HG03095 (cell line): ENCODE measurements around the gene SCARB1.
A peak's percentile ranks its signal among the peaks of the same experiment; 100 is the strongest.

Source experiments
- ATAC-seq: cut with Tn5 transposase; IDR thresholded peaks from one replicate; pipeline ENCODE4 v1.9.1; 2021; ENCODE audit warnings: moderate library complexity; ENCODE audit not compliant: unreplicated experiment

SCARB1 gene

DNA sequence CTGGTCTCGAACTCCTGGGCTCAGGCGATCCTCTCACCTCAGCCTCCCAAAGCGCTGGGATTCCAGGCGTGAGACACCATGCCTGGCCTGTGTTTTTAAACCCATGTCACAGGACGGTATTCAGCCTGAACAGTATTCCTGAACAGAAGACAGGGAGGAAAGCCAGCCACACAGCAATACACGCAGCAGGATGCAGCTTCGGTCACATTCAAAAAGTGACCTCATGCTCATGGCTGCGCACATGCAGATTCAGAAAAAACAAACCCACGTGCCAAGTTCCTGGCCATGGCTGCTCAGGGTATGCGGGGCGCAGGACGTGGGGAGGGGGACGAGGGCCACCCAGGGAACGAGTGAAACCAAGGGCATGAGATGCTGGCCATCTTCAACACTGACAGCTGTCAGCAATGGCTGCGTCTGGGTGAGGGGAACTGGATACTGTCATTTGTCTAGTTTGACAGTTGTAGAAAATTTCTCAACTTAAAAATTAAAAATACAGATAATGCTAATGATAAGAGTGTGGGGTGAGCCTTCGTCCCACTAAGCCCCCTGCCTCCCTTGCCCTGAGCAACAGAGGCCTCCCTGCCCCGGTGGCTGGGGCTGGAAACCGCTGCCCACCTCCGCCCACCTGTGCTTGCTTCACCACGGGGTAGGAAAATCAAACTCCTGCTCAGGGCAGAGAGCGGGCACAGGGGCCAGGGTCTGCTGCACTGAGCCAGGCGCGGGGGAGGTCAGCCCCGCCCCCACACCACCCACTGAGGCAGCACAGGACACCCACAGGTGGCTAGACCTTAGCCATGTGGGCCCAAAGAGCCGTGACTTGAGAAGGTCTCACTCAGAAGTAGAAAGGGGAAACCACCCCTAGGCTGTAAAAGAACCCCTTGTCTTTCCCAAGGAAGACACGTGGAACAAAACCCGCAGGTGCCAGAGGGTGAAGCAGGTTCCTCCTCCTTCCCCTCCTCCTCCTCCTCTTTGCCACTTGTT, 84.2 kb downstream of the SCARB1 start:
- peak; percentile 50 for ATAC-seq

DNA sequence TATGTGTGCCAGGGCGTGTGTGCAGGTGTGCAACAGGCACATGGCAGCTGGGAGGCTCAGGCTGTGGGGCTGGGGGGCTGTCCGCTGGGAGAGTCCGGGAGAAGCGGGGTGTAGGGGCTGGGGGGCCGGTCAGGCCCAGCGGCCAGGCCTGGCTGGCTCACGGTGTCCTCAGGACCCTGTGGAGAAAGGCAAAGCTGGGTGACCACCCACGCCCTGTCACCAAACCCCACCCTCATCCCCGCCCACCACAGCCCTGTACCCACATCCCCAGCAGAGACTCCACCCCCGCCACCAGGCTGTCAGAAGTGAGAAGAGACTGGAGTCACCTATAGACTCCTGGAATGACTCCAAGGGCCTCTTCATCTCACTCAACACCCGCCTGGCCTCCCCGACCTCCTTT, 85.3 kb downstream of the SCARB1 start:
- no peak for ATAC-seq

DNA sequence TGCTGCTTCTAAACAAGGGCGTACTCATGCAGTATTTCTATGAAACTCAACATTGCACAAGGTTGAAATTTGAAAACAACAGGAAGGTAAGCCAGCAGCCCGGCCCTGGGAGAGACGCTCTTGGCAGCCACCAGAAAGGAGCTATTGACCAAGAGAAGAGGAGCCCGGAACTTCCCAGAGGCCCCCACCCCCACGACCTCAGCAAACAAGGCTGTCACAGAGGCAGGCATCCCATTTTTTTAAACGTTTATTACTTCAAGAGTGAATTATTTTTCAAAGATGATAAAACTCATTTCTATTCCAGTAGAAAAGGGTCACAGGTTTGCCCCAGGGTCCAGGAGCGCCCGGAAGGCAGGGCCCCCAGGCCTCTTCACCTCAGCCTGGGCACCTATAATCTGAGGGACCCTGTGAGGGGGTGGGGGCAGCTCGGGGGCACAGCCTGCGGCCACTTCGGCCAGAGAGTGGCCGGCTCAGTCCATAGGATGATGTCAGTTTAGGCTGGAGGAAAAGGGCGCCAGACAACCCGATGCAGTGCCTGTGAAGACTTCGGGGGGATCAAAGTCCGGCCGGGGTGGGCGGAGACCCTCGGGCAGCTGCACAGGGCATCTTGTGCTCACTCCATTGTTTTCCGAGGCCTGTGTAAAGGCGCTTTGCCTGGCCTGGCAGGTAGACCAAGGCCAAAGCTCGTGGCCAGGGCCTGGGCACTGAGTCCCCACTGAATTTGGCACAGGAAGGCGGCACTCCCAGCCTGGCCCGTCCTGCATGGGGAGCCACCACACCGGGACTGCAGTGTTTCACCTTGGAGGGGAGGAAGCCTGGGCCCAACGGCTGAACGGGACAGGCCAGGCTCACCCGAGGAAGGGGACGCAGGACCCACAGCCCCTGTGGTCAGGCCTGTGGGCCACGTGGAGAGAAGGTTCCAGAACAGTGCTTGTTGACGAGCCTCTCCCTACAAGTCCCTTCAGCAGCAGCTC, 86.0 kb downstream of the SCARB1 start:
- no peak for ATAC-seq

DNA sequence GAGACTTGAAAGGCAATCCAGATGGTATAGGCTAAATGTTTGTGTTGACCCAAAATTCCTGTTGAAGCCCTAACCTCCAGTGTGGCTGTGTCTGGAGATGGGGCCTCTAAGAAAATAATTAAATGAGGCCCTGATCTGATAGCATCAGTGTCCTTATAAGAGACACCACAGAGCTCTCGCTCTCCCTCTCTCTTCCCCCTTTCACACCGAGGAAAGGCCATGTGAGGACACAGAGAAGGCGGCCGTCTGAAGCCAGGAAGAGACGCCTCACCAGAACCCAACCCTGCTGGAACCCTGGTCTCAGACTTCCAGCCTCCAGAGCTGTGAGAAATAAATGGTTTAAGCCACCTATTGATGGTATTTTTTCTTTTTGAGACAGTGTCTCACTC, 87.5 kb downstream of the SCARB1 start:
- ATAC-seq = no peak

DNA sequence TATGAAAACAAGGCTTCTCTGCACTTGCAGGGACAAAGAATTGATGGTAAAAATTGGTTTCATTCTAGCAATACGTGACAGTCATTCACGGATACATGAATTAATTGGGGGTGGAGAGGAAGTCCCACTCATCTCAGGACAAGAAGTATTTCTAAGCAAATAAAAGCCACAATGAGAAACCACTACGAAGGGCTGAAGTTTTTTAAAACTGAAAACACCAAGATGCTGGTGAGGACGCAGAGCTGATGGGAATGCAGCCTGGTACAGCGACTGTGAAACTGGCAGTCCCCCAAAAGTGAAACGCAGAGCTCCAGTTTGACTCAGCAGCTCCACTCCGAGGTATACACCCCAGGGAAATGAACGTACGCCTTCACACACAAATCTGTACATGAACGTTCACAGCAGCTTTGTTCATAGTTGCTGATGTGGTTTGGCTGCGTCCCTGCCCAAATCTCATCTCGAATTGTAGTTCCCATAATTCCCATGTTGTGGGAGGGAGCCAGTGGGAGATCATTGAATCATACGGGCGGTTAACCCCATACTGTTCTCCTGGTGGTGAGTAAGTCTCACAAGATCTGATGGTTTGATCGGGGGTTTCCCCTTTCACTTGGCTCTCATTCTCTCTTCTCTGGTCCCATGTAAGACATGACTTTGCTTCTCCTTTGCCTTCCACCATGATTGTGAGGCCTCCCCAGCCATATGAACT, 89.0 kb downstream of the SCARB1 start:
- ATAC-seq = peak; percentile 79

DNA sequence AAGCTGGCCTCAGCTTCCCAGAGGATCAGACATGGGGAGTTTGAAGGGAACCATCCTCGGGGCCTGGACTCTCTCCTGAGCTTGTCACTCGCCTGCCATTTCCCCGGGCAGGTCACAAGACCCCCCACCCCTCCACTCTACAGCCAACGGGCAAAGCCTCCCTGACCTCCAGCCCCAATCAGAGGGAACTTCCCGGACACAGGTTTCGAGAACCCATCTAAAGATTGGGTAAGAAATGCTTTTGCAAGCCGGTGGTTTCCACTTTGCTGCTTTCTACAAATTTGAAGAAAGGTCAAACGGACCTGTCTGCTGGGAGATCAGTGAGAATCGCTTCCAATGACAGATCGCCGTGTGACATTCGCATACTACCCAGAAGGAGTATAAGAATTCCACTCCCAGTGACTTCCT, 89.6 kb downstream of the SCARB1 start:
- peak; percentile 26 for ATAC-seq

DNA sequence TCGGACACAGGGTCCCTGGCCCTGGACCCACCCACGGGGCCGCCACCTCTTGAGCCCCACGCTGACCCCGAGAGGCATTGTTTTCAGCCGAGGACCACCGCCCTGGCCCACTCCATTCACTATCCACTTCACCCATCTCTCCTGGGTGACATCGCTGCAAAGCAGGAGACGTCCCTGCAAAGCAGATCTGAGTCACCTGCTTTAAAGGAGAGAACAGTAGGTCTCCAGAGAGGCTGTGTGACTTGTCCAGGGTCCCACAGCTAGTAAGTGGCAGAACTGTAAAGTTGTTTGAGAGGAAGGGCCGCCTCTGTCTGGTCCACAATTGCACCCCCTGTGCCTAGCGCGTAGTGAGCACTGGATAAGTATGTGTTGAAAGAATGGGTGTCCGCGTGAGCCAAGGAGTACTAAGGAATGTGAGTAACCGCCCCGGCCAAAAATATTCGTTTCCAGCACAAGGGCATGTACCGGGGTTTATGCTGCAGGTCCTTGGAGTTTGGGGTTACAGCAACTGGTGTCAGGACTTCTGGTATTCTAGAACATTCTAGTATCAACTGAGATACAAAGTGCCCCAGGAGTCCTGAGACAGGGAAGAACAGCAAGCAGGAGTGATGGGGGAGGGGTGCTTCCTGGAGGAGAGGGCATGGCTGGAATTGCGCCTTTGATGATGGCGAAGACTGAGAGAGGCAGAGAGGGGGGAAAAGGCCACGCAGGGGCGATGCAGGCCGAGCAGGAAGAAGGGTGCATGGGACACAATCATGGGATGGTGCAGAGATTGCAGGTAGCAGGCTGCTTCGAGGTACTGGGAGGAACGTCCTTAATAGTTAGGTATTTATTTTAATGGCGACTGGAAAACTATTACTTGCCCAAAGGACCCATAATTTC, 91.1 kb downstream of the SCARB1 start:
- ATAC-seq = no peak

DNA sequence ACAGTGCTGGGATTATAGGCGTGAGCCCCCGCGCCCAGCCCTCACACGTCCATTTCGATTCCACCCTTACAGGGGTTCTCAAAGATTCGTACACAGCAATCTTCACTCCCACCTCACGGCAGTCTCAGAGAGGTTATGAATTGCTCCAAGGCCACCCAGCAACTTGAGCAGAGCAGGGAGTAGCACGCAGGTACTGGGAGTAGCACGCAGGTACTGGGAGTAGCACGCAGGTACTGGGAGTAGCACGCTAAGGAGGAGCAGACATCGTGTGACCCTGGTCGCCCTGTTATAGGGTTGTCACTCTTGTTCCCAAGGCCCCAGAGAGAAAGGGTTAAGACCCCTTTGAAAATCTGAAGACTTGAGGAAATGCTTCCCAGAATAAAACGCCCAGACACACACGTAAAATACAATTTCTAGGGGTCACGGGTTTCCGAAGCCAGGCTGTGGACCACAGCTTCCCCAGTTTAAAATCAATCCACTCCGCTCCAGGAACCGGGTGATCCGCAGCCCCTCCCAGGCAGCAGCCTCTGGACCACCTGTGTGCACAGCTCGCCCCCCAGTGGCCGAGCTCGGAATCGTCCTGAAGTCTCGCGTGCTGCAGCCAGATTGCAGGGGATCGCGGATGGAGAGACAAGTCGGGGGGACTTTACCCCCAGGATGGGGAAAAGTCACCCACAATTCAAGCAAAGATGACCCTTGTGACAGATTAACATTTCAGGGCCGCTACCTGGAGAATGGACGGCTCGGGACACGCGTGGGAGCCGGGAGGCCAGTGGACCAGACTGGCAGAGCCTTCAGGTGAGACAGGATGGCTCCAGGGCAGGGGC, 92.0 kb downstream of the SCARB1 start:
- ATAC-seq = no peak

DNA sequence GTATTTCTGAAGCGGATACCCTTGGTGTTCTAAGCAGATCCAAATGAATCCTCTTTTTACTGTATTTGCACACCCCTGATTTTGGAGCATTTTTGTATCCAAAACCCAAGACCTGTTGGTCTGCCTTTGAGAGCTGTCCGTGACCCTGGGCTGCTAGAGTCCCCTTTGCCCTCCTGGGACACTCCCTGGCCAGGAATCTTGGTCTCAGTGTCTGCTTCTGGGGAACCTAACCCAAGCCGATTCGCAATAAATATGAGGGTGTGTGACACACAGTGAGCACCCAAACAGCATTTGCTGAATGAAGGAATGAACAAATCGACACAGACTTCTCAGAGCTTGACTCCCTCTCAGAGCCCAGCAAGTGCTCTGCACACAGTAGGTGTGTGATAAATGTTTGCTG, 92.9 kb downstream of the SCARB1 start:
- no peak for ATAC-seq

DNA sequence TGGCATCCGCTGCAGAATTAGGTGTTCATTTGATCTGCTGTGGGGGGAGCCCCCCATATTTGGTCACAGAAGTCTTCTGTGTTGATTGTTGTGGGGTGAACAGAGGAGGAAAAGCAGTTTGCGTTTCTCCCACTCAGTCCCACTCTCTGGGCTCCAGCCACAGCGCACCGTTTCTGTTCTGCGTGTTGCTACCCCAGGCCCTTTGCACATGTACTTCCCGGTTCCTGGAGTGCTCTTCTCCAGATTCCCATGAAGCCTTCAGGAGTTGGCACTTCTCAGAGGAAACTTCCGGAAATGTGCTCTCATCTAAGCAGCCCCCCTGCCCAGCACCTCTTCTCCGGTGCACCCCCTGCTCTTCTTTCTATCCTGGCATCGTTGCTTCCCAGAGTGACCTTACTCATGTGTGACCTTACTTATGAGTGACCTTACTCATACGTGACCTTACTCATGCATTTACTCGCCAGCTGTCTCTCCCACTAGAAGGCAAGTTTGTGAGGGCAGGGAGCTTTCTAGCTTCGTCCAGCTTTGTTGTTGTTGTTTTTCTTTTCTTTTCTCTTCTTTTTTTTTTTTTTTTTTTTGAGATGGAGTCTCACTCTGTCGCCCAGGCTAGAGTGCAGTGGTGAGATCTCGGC, 93.7 kb downstream of the SCARB1 start:
- ATAC-seq = no peak

DNA sequence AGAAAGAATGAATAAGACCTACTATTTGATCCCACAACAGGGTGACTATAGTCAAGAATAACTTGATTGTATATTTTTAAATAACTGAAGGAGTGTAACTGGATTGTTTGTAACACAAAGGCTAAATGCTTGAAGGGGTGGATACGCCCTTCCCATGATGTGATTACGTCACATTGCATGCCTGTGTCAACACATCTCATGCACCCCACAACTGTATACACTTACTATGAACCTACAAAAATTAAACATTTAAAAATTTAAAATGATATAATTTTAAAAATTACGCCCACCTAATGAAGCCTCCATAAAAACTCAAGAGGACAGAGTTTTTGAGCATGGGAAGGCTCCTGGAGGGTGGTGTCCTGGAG, 94.5 kb downstream of the SCARB1 start:
- ATAC-seq = no peak

DNA sequence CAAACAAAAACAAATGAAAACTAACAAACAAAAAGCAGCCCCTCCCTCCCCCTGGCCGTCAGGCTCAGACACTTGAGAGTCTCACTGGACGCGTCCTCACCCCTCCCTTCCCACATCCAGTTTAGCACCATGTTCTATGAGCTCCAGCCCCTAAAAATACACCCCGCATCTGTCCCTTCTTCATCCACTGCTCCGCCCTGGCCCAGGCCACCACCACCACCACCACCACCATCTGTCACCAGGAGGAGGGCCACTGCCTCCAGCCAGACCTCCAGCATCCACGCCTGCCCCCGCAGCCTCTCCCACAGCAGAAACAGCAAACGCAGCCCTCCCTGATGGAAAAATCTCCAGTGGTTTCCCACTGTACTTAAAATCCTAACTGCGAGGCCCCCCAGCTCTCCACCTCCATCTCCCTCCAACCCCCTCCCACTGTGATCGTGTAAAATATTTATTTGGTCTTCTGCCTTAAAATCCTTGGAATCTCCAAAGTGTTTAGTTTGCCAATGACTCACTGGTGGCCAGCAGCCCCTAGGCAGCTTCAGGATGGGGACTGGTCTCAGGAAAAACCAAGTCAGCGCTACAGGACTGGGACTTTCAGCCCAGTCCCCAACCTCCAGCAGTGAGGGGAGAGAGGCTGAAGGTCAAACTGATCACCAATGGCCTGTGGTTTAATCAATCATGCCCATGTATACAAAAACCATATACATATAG, 95.1 kb downstream of the SCARB1 start:
- no peak for ATAC-seq

DNA sequence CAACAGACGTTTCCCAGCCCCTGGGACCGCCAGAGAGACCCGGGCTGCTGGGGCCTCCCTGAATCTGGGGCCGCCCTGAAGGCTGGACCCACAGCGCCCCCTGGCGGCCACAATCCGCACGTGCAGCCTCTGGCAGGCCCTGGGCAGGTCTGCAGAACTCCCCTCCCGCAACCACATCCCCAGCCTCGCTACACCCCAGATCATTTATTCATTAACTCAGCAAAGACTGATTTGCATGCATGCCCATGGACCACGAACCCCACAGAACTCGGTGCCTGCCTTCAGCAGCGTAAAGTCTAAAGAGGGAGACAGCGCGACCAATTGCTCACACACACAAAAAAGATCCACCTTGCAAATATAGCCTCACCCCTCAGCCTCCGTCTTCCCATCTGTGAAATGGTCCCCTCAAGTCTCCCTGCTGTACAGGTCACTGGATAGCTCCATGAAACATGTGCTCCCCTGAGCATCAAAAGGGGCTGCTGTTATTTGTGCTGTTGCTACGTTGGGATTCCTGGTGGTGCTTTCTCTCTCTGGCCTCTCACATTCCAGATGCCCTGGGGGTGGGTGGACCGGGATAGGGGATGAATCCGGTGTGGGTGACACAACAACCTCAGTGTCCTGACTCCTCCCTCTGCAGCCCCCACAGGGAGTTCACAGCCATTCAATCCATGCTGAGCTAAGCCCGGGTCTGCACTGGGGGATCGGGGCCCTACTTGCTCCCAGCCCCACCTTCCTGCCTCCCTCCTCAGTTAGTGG, 96.4 kb downstream of the SCARB1 start:
- peak; percentile 61 for ATAC-seq

DNA sequence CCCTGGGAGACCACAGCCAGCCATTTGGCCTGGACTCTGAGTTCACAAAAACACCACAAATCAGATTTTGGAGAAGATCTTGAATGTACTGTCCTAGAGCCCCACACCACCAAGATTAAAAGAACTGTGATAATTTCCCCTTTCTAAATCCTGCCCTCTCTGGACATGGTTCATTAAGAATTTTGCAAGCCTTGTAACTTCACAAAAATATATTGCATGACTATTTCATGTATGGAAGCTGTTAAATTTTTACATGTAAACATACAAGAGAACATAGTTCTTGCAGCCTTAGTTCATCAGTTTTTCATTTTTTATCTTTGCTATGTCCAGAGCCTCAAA, 97.0 kb downstream of the SCARB1 start:
- ATAC-seq = no peak

DNA sequence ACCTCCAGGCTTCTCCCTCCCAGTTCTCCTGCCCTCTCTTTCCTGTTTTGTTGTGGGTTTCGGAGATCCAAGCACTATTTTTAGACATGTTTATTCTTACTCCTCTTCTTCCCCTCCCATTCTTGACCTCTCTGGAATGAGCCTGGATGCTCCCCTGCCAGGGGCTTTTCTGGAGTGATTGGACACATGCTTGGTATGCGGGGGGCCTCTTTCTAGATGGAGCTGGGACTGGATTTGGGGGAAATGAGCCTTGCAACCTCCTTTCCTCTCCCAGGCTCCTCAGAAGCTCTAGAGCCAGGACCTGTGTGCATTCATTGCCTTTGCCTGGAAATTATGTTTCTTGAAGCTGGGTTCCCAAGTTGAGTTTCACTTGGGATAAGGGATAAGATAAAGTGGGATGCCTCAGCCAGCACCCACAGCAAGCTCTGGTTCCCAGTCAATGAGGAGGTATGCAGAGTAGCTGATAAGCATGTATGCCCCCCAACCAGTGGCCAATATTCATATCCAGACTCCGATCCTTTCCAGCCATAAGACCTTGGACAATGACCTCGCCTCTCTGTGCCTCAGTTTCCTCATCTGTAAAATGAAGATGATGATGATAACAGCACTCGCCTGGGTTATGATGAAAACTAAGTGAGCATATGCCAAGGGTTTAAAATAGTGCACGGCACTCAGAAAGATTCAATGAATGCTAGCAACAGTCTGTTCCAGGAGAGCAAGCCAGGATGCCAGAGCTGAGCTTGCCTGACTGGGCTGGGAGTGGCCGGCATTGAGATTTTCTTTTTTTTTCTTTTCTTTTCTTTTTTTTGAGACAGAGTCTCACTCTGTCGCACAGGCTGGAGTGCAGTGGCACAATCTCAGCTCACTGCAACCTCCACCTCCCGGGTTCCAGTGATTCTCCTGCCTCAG, 97.8 kb downstream of the SCARB1 start:
- ATAC-seq = no peak

DNA sequence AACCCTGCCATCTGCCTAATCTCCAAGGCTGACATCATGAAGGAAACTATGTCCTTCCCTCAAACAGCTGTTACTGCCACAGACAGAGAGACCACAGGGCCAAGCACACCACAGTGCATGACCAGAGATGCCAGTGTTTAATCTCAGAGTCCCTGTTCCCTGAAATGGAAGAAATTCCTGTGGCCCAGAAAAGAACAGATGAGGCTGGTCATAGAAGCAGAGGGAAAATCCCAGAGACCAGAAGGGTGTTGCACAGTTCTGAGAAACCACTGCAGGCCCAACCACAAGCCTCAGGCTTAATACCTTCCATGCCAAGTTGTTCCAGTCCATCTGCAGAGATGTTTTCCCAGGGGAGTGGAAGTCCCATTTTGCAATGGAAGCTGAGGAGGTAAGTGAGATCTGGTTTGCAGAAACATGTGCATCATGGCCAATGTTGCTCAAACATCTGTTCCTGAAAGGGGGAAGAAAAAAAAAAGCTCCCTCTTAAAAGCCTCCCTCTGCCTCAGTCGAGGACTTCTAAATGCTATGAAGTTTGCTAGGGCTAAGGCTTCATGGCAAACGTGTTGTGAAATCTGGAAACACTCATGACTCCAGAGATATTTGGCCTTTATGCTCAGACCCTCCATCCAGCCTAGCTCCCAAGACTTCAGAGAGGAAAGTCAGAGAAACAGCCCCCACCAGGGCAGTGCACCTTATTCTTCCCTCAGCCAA, 98.6 kb downstream of the SCARB1 start:
- no peak for ATAC-seq
